Activated B cell treated with CpG ODN at 0.5 μM for 24 hours (primary cell): ENCODE data around the gene TRIP4. TPM values are rescaled to one million over a fixed set of nuclear protein-coding genes. Genes with fewer than 3 reads are reported as not detected.

Source experiments
- ATAC-seq: fragments of 200-7000 bp; cut with Tn5 transposase; one replicate; pipeline ENCODE4 v1.10.0; 2021; ENCODE audit warnings: low read depth, mild to moderate bottlenecking, moderate library complexity
- CTCF ChIA-PET: fragments of 350-600 bp; sonication (Branson Sonifier 250); formaldehyde crosslinking; loops from one replicate; lab custom pipeline; 2021; ENCODE audit warnings: antibody characterized with exemption; lab: Charles Lee
- POLR2A ChIA-PET: fragments of 350-600 bp; sonication (Branson Sonifier 250); formaldehyde crosslinking; loops from one replicate; lab custom pipeline; 2021; ENCODE audit warnings: antibody characterized with exemption; lab: Charles Lee
- DNase-seq: peaks from one replicate; pipeline ENCODE4 v3.0.0; 2022
- H3K27ac Mint-ChIP-seq: one replicate; pipeline ENCODE4 v1.8.0; 2020; ENCODE audit warnings: mixed read lengths
- H3K27me3 Mint-ChIP-seq: one replicate; pipeline ENCODE4 v1.8.0; 2021; ENCODE audit warnings: mixed read lengths
- H3K36me3 Mint-ChIP-seq: one replicate; pipeline ENCODE4 v1.8.0; 2021; ENCODE audit warnings: low read depth, mixed read lengths
- H3K4me1 Mint-ChIP-seq: one replicate; pipeline ENCODE4 v1.8.0; 2021; ENCODE audit warnings: mixed read lengths
- H3K4me3 Mint-ChIP-seq: one replicate; pipeline ENCODE4 v1.8.0; 2020; ENCODE audit warnings: mild to moderate bottlenecking, mixed read lengths
- H3K9me3 Mint-ChIP-seq: one replicate; pipeline ENCODE4 v1.8.0; 2020; ENCODE audit warnings: mixed read lengths
- intact Hi-C: fragments of 100-400 bp; cut with micrococcal nuclease; formaldehyde crosslinking; loops from one replicate; pipeline ENCODE4 v1.15.1; 2024
- total RNA-seq: library from RNA; stranded (reverse); gene quantifications from 2 replicates; pipeline ENCODE4 v1.2.3, GENCODE V29; 2022
- TF ChIP-seq, protein P1 (sequence below): fragments of 200-600 bp; IDR thresholded peaks from one replicate; pipeline ENCODE4 v1.8.0; 2022; ENCODE audit warnings: antibody characterized with exemption, mild to moderate bottlenecking

TRIP4 gene
- total RNA-seq, 1 donor from 2014 or later: 35.0 TPM

DNA sequence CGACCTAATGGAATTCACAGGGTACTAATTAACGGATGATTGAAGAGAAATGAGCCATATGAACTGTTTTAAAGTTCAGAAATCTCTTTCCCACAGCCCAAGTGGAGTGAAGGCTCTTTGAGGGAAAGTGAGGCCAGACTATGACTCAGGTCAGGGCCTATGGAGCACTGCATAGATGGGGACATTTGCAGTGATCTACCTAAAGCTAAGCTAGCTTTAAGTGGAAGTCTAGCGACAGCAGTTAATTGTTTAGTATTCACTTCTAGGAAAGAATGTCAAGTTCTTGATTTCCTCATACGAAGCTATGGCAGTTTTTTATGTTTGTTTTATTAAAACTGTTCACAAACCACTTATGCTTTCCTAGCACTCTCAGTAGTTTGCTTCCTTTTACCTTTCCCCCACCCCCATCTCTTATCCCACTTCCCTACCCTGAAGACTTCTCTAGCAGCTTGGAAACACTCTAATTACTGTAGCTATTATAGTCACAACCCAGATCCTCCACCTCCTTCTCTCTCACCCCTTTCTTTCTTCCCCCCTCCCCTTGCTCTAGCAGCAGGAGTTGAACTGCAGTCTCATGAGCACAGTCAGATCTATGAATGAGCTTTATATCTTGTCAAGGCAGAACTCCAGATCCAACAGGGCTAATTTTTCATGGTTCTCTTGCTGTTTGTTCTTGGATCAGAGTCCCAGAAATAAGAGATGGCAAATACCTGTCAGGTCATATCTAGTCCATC, 78.9 kb downstream of the TRIP4 start:
- peaks cover 7% of the 10 kb centered on the region for H3K36me3 Mint-ChIP-seq
- TF ChIP-seq, protein P1, sequence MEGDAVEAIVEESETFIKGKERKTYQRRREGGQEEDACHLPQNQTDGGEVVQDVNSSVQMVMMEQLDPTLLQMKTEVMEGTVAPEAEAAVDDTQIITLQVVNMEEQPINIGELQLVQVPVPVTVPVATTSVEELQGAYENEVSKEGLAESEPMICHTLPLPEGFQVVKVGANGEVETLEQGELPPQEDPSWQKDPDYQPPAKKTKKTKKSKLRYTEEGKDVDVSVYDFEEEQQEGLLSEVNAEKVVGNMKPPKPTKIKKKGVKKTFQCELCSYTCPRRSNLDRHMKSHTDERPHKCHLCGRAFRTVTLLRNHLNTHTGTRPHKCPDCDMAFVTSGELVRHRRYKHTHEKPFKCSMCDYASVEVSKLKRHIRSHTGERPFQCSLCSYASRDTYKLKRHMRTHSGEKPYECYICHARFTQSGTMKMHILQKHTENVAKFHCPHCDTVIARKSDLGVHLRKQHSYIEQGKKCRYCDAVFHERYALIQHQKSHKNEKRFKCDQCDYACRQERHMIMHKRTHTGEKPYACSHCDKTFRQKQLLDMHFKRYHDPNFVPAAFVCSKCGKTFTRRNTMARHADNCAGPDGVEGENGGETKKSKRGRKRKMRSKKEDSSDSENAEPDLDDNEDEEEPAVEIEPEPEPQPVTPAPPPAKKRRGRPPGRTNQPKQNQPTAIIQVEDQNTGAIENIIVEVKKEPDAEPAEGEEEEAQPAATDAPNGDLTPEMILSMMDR: no peak
- H3K27me3 Mint-ChIP-seq: no peaks in the 10 kb centered on the region
- ChIA-PET CTCF (no interaction called here), POLR2A (interaction anchor here (0.6 kb wide), 1 partner anchor 150 kb away, joined by 3 read pairs; no protein-coding TSS in a partner anchor)
- no peaks in the 10 kb centered on the region for H3K9me3 Mint-ChIP-seq
- H3K4me3 Mint-ChIP-seq: no peak overlapping the region
- ATAC-seq (no peak), DNase-seq (no peak)
- intact Hi-C loops: loop anchor here (10.0 kb wide), 1 partner anchor 358 kb away; the partner anchor contains the start of gene PIF1
- peaks cover 44% of the 10 kb centered on the region for H3K4me1 Mint-ChIP-seq
- H3K27ac Mint-ChIP-seq: no peak overlapping the region

DNA sequence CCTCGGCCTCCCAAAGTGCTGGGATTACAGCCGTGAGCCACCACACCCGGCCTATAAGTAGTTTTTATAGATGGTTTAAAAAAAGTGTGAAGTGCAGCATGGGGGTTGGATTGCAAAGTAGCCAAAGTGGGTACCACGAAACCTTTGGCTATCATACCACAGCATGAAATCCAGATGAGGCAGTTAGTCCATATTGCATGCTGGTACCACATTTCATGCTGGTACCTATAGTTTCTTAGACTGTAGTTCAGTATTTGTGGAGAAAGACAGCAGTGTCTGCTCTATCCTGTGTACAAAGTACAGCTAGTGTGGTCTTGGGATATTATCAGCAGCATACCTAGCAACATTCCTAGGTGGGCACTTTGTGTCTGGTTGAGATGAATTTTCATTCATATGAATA, 84.5 kb downstream of the TRIP4 start:
- CTCF ChIA-PET: no interaction called here
- TF ChIP-seq, protein P1: no peak
- H3K9me3 Mint-ChIP-seq: no peaks in the 10 kb centered on the region
- H3K4me1 Mint-ChIP-seq: peaks cover 11% of the 10 kb centered on the region
- no peak for DNase-seq
- no peak overlapping the region for H3K27ac Mint-ChIP-seq
- H3K27me3 Mint-ChIP-seq: no peaks in the 10 kb centered on the region
- intact Hi-C loops: no loop called here
- POLR2A ChIA-PET: no interaction called here
- no peak for ATAC-seq
- H3K36me3 Mint-ChIP-seq: peaks cover 8% of the 10 kb centered on the region
- no peak overlapping the region for H3K4me3 Mint-ChIP-seq

DNA sequence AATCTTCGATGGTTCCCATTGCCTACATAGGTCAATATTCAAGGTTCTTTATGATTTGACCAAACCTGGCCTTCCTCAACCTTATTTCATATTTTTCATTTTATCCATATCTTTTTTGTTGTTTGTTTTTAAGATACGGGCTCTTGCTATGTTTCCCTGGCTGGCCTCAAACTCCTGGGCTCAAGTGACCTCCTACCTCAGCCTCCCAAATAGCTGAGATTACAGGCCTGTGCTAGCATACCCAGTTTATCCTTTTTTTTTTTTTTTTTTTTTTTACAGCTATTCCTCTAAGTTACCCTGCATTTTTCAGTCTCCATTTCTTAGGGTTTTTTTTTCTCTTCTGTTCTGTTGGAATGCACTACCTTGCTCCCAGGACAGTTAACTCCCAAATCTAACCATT, 87.2 kb downstream of the TRIP4 start:
- Mint-ChIP-seq H3K9me3 (no peaks in the 10 kb centered on the region), H3K4me3 (no peak overlapping the region), H3K36me3 (peaks cover 8% of the 10 kb centered on the region), H3K4me1 (peaks cover 12% of the 10 kb centered on the region), H3K27me3 (no peaks in the 10 kb centered on the region), H3K27ac (no peak overlapping the region)
- intact Hi-C loops: no loop called here
- ATAC-seq (no peak), DNase-seq (no peak)
- ChIA-PET POLR2A (no interaction called here), CTCF (no interaction called here)
- TF ChIP-seq, protein P1: no peak

DNA sequence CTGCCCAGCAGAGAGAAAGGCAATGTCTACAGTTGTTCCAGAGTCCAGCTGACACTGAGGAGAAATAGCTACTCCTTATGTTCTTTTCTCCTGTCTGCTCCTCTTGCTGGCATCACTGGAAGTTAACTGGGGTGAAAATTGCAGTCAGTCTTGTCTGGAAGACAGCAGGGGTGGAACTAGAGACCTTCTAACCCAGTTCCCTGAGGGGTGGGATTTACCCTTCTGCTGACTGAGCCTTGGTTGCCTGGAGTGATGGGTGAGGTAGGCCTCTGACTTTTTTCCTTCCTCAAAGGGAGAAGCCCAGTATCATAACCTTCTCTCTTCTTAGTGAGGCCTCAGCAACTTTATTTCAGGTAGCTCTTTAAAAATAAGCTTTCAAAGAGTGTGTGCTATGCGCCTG, 88.9 kb downstream of the TRIP4 start:
- ChIA-PET CTCF (no interaction called here), POLR2A (no interaction called here)
- TF ChIP-seq, protein P1: no peak
- Mint-ChIP-seq H3K27ac (no peak overlapping the region), H3K4me3 (no peak overlapping the region), H3K9me3 (no peaks in the 10 kb centered on the region), H3K4me1 (peaks cover 19% of the 10 kb centered on the region), H3K36me3 (peaks cover 4% of the 10 kb centered on the region), H3K27me3 (no peaks in the 10 kb centered on the region)
- ATAC-seq (peak; percentile 40), DNase-seq (no peak)
- intact Hi-C loops: no loop called here

DNA sequence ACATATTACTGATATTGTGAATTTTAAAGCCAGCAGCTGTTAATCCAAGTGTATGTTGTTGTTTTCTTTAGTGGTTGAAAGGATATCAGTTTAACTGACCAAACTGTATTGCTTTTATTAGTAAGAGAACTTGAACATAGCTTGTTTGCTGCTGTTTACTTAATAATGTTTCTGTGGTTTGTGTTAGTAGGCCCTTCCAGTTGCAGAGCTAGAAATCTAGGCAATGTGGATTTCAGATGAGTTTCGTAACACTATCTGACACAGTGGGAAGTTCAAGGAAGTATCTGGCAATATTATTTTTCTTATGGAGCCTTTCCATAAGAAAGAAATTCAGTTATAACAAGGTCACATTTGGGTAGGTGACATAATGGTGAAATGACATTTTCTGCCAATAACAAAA, 91.2 kb downstream of the TRIP4 start:
- no peak overlapping the region for H3K4me3 Mint-ChIP-seq
- intact Hi-C loops: no loop called here

More for the DNA sequence above, 91.2 kb downstream of the TRIP4 start:
- H3K27me3 Mint-ChIP-seq: no peaks in the 10 kb centered on the region
- ChIA-PET POLR2A (no interaction called here), CTCF (no interaction called here)
- ATAC-seq (no peak), DNase-seq (no peak)
- peaks cover 19% of the 10 kb centered on the region for H3K4me1 Mint-ChIP-seq
- H3K9me3 Mint-ChIP-seq: no peaks in the 10 kb centered on the region
- TF ChIP-seq, protein P1: no peak
- H3K36me3 Mint-ChIP-seq: peaks cover 7% of the 10 kb centered on the region
- no peak overlapping the region for H3K27ac Mint-ChIP-seq
